NOMO-1 treated with DMSO at 0.1 percent for 48 hours (cell line): ENCODE results near the gene ALG12.
A peak's percentile ranks its signal among the peaks of the same experiment; 100 is the strongest.
"Not testable (repeated sequence)": the region's sequence is repeated elsewhere in the genome, so short reads cannot be mapped to it uniquely, and the experiment has no call there.

ENCODE experiments used
- DNase-seq: peaks from one replicate; lab custom pipeline; 2025; ENCODE audit not compliant: unreplicated experiment; lab: John Stamatoyannopoulos, UW

ALG12 gene

GRCh38 chr22:49871482-49871881, 46.8 kb downstream of the ALG12 start:
- no peak for DNase-seq

GRCh38 chr22:49869845-49870712, 48.2 kb downstream of the ALG12 start:
- no peak for DNase-seq

GRCh38 chr22:49869086-49869830, 49.0 kb downstream of the ALG12 start:
- DNase-seq, result no peak

DNA sequence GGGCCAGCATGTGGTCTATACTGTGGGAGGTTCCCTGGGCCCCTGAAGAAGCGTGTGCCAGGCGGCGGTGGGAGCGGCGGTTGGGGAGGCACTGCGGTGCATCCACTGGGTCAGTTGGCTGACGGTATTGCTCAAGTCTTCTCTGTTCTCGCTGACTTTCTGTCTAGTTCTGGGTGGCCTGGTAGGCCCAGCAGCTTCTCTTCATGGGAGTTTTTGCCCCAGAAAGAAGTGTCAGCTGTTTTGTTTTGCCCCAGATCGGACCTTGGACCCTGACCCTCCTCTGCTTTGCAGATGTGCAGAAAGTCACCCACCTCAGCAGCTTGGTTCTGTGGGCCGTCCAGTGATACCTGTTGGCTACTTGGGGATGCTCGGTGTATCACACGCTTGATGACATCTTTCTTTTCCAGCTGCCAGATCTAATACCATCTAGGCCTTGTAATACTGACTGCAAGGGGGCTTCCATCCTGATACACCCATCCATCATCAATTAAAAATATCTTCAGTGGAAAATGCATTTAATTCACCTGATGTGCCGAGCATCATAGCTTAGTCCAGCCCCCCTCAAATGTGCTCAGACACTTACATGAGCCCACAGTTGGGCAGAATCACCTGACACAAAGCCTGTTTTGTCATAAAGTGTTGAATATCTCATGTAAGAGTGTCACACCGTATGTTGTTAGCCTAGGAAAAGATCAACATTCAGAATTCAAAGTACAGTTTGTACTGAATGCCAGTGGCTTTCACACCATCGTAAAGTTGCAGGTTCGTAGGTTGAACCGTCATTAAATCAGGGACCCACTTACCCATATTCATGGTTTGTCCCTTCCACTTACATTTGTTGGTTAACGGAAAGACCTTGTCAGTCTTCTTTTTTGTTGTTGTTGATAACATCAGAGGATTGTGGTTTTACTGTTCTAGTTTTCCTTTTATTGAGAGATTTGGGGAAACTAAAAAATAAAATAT, 50.7 kb downstream of the ALG12 start:
- DNase-seq, result no peak

GRCh38 chr22:49866646-49867045, 51.6 kb downstream of the ALG12 start:
- DNase-seq, result no peak

- DNase-seq, result no peak
These were observed 52.1 kb downstream of the ALG12 start for GRCh38 chr22:49866134-49866533.

- no peak for DNase-seq
These were observed 53.1 kb downstream of the ALG12 start for GRCh38 chr22:49865156-49865555.

DNA sequence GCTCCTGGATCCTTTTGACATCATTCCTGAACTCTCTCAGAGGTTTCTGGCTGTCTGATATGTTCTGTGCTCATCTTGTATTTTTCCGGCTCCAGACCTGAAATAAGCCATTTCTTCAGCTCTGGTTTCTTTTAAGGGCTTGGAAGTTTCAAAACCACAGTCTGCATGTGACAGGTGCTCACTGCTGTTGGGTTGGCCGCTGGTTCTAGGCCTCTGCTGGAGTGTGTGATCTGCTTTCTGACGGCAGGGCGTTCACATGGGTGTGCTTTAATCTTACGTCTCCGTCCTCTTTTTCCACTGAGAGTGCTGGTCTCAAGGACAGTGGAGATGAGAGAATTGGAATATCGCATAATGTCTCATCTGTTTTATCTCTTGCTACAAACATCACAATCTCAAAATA, 54.3 kb downstream of the ALG12 start:
- no peak for DNase-seq

- DNase-seq, result no peak
These were observed 55.8 kb downstream of the ALG12 start for GRCh38 chr22:49862496-49862776.

GRCh38 chr22:49861642-49862495, 56.4 kb downstream of the ALG12 start:
- no peak for DNase-seq

GRCh38 chr22:49858827-49859226, 59.4 kb downstream of the ALG12 start:
- DNase-seq, result no peak

DNA sequence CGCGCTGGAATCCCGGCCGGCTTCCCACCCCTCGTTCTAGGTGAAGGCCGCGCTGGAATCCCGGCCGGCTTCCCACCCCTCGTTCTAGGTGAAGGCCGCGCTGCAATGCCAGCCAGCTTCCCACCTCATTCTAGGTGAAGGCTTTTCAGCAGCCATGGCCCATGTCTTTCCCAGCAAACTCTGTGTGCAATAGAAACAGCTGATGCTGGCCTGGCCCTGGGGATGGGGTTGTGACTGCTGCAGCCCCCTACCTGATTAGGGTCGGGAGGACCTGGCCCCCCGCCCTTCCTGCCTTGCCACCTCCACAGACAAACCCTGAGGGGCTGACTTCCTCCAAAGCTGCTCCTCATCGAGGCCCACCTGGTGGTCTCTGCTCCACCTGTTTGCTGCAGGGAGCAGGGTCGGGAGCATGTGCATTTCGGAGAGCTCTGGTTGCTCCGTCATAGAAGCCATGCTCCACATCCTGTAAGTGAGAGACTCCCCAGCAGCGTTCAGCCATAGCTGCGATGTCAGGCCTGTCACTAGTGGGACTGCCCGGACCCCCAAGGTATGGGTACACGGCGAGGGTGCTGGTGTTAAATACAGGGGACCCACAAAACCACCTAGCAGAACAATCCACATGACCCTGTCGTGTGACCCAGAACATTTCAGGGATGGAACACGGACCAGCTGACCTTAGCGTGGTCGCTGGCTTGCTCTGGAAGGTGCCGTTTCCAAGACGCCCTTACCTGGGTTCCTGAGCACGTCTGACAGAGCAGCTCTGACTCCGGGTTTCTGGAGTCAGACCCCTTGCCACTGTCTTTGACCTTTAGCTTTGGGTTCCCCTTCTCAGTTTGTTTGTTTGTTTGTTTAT, 61.2 kb downstream of the ALG12 start:
- DNase-seq, result no peak

GRCh38 chr22:49856343-49856742, 61.9 kb downstream of the ALG12 start:
- no peak for DNase-seq

DNA sequence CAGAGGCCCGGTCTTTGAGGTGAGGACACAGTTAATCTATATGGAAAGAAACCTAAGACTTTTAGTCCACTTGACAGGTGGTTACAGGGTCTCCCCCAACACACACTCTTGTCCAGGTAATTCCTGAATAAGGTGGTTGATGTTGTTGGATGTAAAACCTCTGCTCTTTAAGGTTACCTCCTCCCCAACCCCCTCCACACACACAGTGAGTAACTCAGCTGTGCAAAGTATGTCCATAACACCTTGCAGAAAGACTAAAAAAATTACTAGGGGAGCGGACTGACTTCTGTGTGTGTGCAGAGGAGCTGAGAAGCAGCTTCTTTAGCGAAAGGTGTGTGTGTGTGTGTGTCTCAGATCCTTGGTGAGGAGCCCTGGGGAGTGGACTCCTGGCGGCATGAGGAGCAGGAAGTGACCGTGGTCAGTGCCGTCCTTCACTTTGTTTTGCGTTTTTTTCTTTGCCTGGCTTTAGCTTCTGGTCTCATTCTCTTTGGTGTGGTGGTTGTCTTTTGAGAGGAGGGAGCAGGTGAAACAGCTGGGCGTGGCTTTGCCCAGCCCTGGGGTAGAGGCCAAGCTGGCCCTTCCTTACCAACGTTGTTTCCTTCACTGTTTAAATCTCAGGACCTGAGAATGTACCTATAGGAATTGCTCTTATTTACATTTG, 62.9 kb downstream of the ALG12 start:
- DNase-seq, result no peak

DNA sequence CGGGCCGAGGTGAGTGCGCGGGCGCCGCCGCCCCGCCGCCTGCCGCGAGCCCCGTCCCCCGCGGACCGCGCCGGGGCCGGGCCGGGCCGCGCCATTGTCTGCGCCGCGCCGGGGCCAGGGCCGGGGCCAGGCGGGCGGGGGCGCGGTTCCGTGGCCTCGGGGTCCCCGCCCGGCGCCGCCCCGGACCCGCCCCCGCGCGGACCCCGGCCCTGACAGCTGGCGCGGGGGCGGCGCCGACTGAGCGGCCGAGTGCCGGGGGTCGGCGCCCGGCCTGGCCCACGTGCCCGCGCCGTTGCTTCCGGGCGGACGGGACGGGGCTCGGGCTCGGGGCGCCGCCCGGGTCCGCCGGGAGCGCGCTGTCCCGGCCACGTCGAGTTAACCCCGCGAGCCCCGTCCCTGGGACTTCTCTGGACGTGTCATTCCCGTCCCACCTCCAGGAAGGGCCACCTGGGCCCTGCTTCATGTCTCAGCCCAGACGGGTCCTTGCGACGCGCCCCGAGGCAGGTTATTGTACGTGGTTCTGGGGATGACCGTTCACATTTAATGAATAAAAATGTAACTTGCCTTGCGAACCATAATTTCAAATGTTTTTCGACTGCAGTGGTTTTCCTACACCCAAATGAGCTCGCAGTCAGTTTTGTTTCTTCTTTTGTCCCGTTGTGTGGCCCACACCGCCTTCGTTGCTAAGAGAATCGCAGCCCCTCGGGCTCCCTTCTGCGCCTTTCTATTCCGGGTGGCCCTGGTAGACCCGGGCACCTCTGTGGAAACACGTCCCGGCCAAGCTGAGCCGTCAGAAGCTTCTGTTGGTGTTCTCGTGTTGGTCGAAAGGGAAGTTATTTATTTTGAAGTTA, 64.0 kb downstream of the ALG12 start:
- DNase-seq, result peak; percentile 33

- DNase-seq, result peak; percentile 95
These were observed 65.0 kb downstream of the ALG12 start, which contains the start of gene ZBED4 for GRCh38 chr22:49852898-49853894. Gene ZBED4, plus strand, starts transcription at chr22:49853844. Its CDS starts 29,819 bp downstream, at chr22:49883663.

DNA sequence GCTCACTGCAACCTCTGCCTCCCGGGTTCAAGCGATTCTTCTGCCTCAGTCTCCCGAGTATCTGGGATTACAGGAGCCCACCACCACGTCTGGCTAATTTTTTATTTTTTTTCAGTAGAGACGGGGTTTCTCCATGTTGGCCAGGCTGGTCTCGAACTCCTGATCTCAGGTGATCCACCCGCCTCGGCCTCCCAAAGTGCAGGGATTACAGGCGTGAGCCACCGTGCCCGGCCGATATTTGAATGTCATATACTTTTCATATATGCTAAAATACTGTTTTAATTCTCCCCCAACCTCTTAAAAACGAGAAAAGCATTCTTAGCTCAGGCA, 65.7 kb downstream of the ALG12 start:
- DNase-seq, result not testable (repeated sequence)
